ENCODE results near the gene FGB. TPM values are rescaled to one million over a fixed set of nuclear protein-coding genes. Genes with fewer than 3 reads are reported as not detected.

FGB gene
- total and polyA plus RNA-seq, 2 experiments from 2014 or later, result not detected

- no peak for TF ChIP-seq ETS1 (IDR thresholded peaks at IDR 0.05)
- TF ChIP-seq EZH2 (IDR thresholded peaks at IDR 0.05; ENCODE audit: low read depth, unreplicated experiment), result no peak
Observed at GRCh38 chr4:154591890-154592289, 29.1 kb downstream of the FGB start (continued).

GRCh38 chr4:154593868-154594267, 31.1 kb downstream of the FGB start:
- Histone ChIP-seq H3K4me3 (no peak overlapping the region), H3K4me2 (no peak overlapping the region), H3K79me2 (replicated peaks; ENCODE audit: insufficient read depth) (no peaks in the 10 kb centered on the region), H3K9me2 (ENCODE audit: insufficient read depth) (no peaks in the 10 kb centered on the region), H3K4me1 (ENCODE audit: insufficient read depth) (no peaks in the 10 kb centered on the region), H2AFZ (no peak overlapping the region), H3K27me3 (ENCODE audit: insufficient read depth) (no peaks in the 10 kb centered on the region), H3F3A (replicated peaks; ENCODE audit: low read depth) (no peaks in the 10 kb centered on the region), H3K27ac (ENCODE audit: low read depth) (no peak overlapping the region), H4K20me1 (replicated peaks; ENCODE audit: insufficient read depth) (no peaks in the 10 kb centered on the region), H3K36me3 (ENCODE audit: insufficient read depth) (no peaks in the 10 kb centered on the region)
- Mint-ChIP-seq H3K9me3 (no peaks in the 10 kb centered on the region), H3K4me3 (no peak overlapping the region), H3K36me3 (ENCODE audit: low read depth) (no peaks in the 10 kb centered on the region), H3K27me3 (ENCODE audit: insufficient read depth, low read depth, poor library complexity) (no peaks in the 10 kb centered on the region), H3K27ac (no peak overlapping the region), H3K4me1 (peaks cover 8% of the 10 kb centered on the region)
- ATAC-seq (no peak), DNase-seq (ENCODE audit: low spot score) (no peak)
- TF ChIP-seq EZH2phosphoT487 (IDR thresholded peaks at IDR 0.05; ENCODE audit: unreplicated experiment), result no peak
- no peak for TF ChIP-seq REST (IDR thresholded peaks at IDR 0.05; ENCODE audit: unreplicated experiment)
- no peak for TF ChIP-seq EZH2 (IDR thresholded peaks at IDR 0.05; ENCODE audit: low read depth, unreplicated experiment)
- TF ChIP-seq CREB1 (CRISPR knock-in tag; IDR thresholded peaks at IDR 0.05; ENCODE audit: low read depth), result no peak
- no peak for TF ChIP-seq STAT1 (IDR thresholded peaks at IDR 0.05; ENCODE audit: unreplicated experiment)
- TF ChIP-seq NANOG (IDR thresholded peaks at IDR 0.05; ENCODE audit: borderline replicate concordance), result no peak
- TF ChIP-seq POLR2AphosphoS5 (IDR thresholded peaks at IDR 0.05; ENCODE audit: low read depth), result no peak
- TF ChIP-seq JUNB (IDR thresholded peaks at IDR 0.05; ENCODE audit: unreplicated experiment), result no peak
- no peak for TF ChIP-seq ZNF462 (CRISPR knock-in tag; IDR thresholded peaks at IDR 0.05)
- TF ChIP-seq CTCF (conservative IDR thresholded peaks at IDR 0.05; ENCODE audit: low read depth in 2 of 2), result no peak

Data from GM23338 (cell line).